Measurements from ENCODE around the gene P2RY6. TPM values are rescaled to one million over a fixed set of nuclear protein-coding genes. Genes with fewer than 3 reads are reported as not detected.

P2RY6 gene
- total RNA-seq, 1 experiment from 2014 or later = not detected

GRCh38 chr11:73297231-73297590 is 25.1 kb downstream of the P2RY6 start:
- H3K23ac ChIP-seq (ENCODE audit: insufficient read length, low read depth, low read length) = no peak overlapping the region
- H3K56ac ChIP-seq (ENCODE audit: insufficient read length, low read depth, low read length) = no peak overlapping the region
- H3K9ac ChIP-seq (ENCODE audit: extremely low read depth, insufficient read length, low read length) = no peak overlapping the region
- H3K4me3 Mint-ChIP-seq = no peak overlapping the region
- TF ChIP-seq CTCF (conservative IDR thresholded peaks at IDR 0.05) = no peak
- no peak overlapping the region for H2BK120ac ChIP-seq (ENCODE audit: low read depth, low read length, poor library complexity, severe bottlenecking)
- no peak overlapping the region; the same call in 1 of the 2 replicates for H3K14ac ChIP-seq (ENCODE audit: insufficient read depth, low read length)
- H3K9me3 ChIP-seq (ENCODE audit: control insufficient read depth, low read depth, low read length) = no peaks in the 10 kb centered on the region
- no peak overlapping the region for H4K91ac ChIP-seq (ENCODE audit: insufficient read length, low read depth, low read length)
- H4K5ac ChIP-seq (ENCODE audit: insufficient read length, low read depth, low read length) = no peak overlapping the region
- H3K4me2 ChIP-seq (ENCODE audit: insufficient read depth, insufficient read length, low read length) = no peak overlapping the region
- H3K36me3 Mint-ChIP-seq (ENCODE audit: insufficient read depth in 1 of 3, low read depth in 3 of 3) = no peaks in the 10 kb centered on the region
- H3K4me1 Mint-ChIP-seq = peaks cover 15 to 24% of the 10 kb centered on the region in 2 experiments
- peaks cover 45% of the 10 kb centered on the region for H3K27me3 Mint-ChIP-seq (ENCODE audit: low read depth)
- no peak overlapping the region for H3K4ac ChIP-seq (ENCODE audit: low read depth, low read length)
- H3K4me1 ChIP-seq (ENCODE audit: insufficient read depth, low read length) = peaks cover 2% of the 10 kb centered on the region; the same call in 1 of the 2 replicates
- H4K8ac ChIP-seq (replicated peaks; ENCODE audit: insufficient read length, low read depth, low read length) = no peak overlapping the region
- H3K79me1 ChIP-seq (ENCODE audit: insufficient read depth, low read depth, low read length, poor library complexity, severe bottlenecking) = no peaks in the 10 kb centered on the region
- DNase-seq = no peak
- no CpG with 5 or more reads among the region's 18 CpGs for WGBS (ENCODE audit: extremely low coverage, insufficient read length, low lambda C conversion rate)
- no peak overlapping the region for H3K27ac ChIP-seq (ENCODE audit: insufficient read length, low read depth, low read length)
- no peak overlapping the region for H2BK5ac ChIP-seq (ENCODE audit: insufficient read length, low read length)
- H3K27me3 ChIP-seq (ENCODE audit: insufficient read depth, low read length) = no peaks in the 10 kb centered on the region; the same call in 1 of the 2 replicates
- no peaks in the 10 kb centered on the region for H4K20me1 ChIP-seq (ENCODE audit: control insufficient read depth, insufficient read depth, insufficient read length)
- no peak overlapping the region for H2AFZ ChIP-seq (ENCODE audit: low read length)
- H2AK5ac ChIP-seq (ENCODE audit: insufficient read length, low read length) = no peak overlapping the region
- H3K23me2 ChIP-seq (ENCODE audit: insufficient read length, low read depth, low read length, poor library complexity, severe bottlenecking) = no peaks in the 10 kb centered on the region
- H3T11ph ChIP-seq (ENCODE audit: low read length) = no peak overlapping the region
- H3K9me3 Mint-ChIP-seq = no peaks in the 10 kb centered on the region
- H2BK12ac ChIP-seq (ENCODE audit: insufficient read length, low read depth, low read length) = no peak overlapping the region
- no peak overlapping the region for H2BK20ac ChIP-seq (ENCODE audit: low read depth, low read length, poor library complexity, severe bottlenecking)
- no peaks in the 10 kb centered on the region for H3K79me2 ChIP-seq (ENCODE audit: insufficient read depth, low read length)
- no peak overlapping the region for H3K27ac Mint-ChIP-seq
- H3K18ac ChIP-seq (ENCODE audit: insufficient read length, low read depth, low read length) = no peak overlapping the region
- H2BK15ac ChIP-seq (ENCODE audit: low read depth, low read length) = no peak overlapping the region

All from H9 (cell line).